Panc1 (cell line): ENCODE measurements around the gene EEF1AKMT1. TPM values are rescaled to one million over a fixed set of nuclear protein-coding genes. Genes with fewer than 3 reads are reported as not detected.
A peak's percentile ranks its signal among the peaks of the same experiment; 100 is the strongest.

ENCODE experiments used
- ATAC-seq: fragments of 200-7000 bp; cut with Tn5 transposase; 2 replicates; pipeline ENCODE4 v1.9.1; 2020; ENCODE audit warnings: mild to moderate bottlenecking, moderate library complexity
- BruUV-seq: library from RNA; stranded (reverse); fragments of 400-500 nt; replicated peaks from 2 replicates; lab custom pipeline; 2021; lab: Mats Ljungman, UMichigan
- CTCF ChIA-PET: fragments of 300-600 bp; sonication (Branson Sonifier 250); formaldehyde crosslinking; loops from one replicate; lab custom pipeline; 2022; ENCODE audit warnings: antibody characterized with exemption; lab: Charles Lee
- POLR2A ChIA-PET: fragments of 300-600 bp; sonication (Branson Sonifier 250); formaldehyde crosslinking; loops from one replicate; lab custom pipeline; 2022; ENCODE audit warnings: antibody characterized with exemption; lab: Charles Lee
- DNase-seq: peaks from one replicate; pipeline ENCODE4 v3.0.0-alpha.2; 2010; ENCODE audit warnings: low read depth, low spot score
- H3K27ac ChIP-seq: 2 replicates; pipeline ENCODE4 v1.5.1; 2011; ENCODE audit warnings: mild to moderate bottlenecking, low read length, inconsistent platforms
- H3K27me3 ChIP-seq: fragments of 200-500 bp; sonication (Bioruptor generic); 2 replicates; pipeline ENCODE4 v1.6.0; 2014; ENCODE audit warnings: low read length, inconsistent platforms; ENCODE audit not compliant: control insufficient read depth, insufficient read depth
- H3K36me3 ChIP-seq: fragments of 200-500 bp; sonication (Bioruptor generic); 2 replicates; pipeline ENCODE4 v1.5.1; 2014; ENCODE audit warnings: inconsistent platforms, mild to moderate bottlenecking, low read length, moderate library complexity; ENCODE audit not compliant: control insufficient read depth, insufficient read depth
- H3K4me1 ChIP-seq: 2 replicates; pipeline ENCODE4 v1.5.1; 2011; ENCODE audit warnings: inconsistent platforms, mild to moderate bottlenecking, low read length, moderate library complexity; ENCODE audit not compliant: control insufficient read depth, insufficient read depth
- H3K4me3 ChIP-seq, 2 experiments: 2 replicates each; pipeline ENCODE4 v1.5.1; 2011 to 2012; ENCODE audit warnings: low read depth in 2 of 2, low read length in 2 of 2, mild to moderate bottlenecking in 2 of 2, inconsistent platforms in 1 of 2, moderate library complexity in 1 of 2
- H3K9me3 ChIP-seq: fragments of 200-500 bp; sonication (Bioruptor generic); 2 replicates; pipeline ENCODE4 v1.5.1; 2014; ENCODE audit warnings: low read depth, mild to moderate bottlenecking, inconsistent platforms, low read length, moderate library complexity; ENCODE audit not compliant: control insufficient read depth, insufficient read depth
- POLR2AphosphoS5 ChIP-seq: IDR thresholded peaks from 2 replicates; pipeline ENCODE4 v1.6.1; 2012; ENCODE audit warnings: mild to moderate bottlenecking, low read depth, low read length, moderate library complexity
- SIN3A ChIP-seq: IDR thresholded peaks from 2 replicates; pipeline ENCODE4 v1.6.1; 2012; ENCODE audit warnings: low read depth, mild to moderate bottlenecking, low read length, moderate library complexity, borderline replicate concordance; ENCODE audit not compliant: insufficient read depth
- TCF7L2 ChIP-seq: IDR thresholded peaks from 2 replicates; pipeline ENCODE4 v1.6.1; 2011; ENCODE audit warnings: mild to moderate bottlenecking, low read depth, low read length, inconsistent platforms
- in situ Hi-C: cut with HindIII; loops from 2 replicates; pipeline ENCODE4 v1.10.0; 2016; ENCODE audit warnings: low sequenced_read_pairs, low pct_unique_long_range_greater_than_20kb
- intact Hi-C: fragments of 100-400 bp; cut with micrococcal nuclease; formaldehyde crosslinking; loops from one replicate; pipeline ENCODE4 v1.10.0; 2022; ENCODE audit not compliant: unreplicated experiment
- total RNA-seq: library from RNA; stranded (reverse); gene quantifications from one replicate; pipeline ENCODE4 v1.2.1, GENCODE V29; 2021; ENCODE audit not compliant: unreplicated experiment
- TF ChIP-seq, protein P1 (sequence below), 2 experiments: IDR thresholded peaks; 2 replicates each; pipeline ENCODE4 v1.6.1; 2011 to 2012; ENCODE audit warnings: low read depth in 2 of 2, control low read depth in 1 of 2, low read length in 1 of 2, mild to moderate bottlenecking in 1 of 2, moderate library complexity in 1 of 2; ENCODE audit not compliant: insufficient read depth in 1 of 2
- TF ChIP-seq, protein P2 (sequence below): fragments of 450-650 bp; IDR thresholded peaks from 2 replicates; pipeline ENCODE4 v1.5.1; 2017; ENCODE audit warnings: mild to moderate bottlenecking

Gene EEF1AKMT1
- total RNA-seq, 1 experiment from 2014 or later: 5.4 TPM

DNA sequence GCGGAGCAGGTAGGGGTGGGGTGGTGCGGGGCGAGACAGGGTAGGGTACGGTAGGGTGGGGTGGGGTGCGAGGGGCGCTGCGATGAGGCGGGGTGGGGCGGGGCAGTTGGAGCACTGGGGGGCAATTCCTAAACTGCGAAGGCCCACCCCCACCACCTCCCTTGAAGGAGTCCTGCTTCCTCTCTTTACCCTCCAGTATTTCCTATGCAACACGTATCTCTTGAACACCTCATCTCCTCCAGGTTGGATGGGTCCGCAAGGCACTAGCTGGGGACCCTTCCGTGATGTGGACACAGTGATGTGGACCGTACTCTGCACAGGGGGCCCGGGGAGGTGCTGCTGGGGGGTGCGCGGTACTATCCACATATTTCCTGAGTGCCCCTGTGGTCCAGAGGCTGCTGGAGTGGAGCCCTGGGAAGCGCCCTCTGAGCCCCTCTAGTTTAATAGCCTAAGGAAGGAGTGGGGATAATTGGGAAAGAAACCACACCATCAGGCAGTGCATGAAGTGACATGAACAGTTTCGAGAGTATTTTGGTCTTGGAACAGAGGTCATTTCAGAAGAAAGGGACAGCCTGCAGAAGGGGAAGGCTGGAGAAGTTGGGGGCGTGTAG lies 69.2 kb downstream of the EEF1AKMT1 start:
- CTCF ChIA-PET: no interaction called here
- in situ Hi-C loops (no loop called here), intact Hi-C loops (loop anchor here (5.0 kb wide), 1 partner anchor 207 kb away; no protein-coding TSS in a partner anchor)
- ATAC-seq (peak; percentile 25; the same call in 1 of the 2 replicates), DNase-seq (no peak)
- H3K4me3 ChIP-seq: 0 out of 4 replicates have a peak overlapping the region, but pooled peaks have one; percentile 7 to 14
- H3K36me3 ChIP-seq: no peaks in the 10 kb centered on the region
- H3K27ac ChIP-seq: no peak overlapping the region
- TF ChIP-seq TCF7L2 (no peak), POLR2AphosphoS5 (no peak), SIN3A (no peak)
- TF ChIP-seq, protein P1, sequence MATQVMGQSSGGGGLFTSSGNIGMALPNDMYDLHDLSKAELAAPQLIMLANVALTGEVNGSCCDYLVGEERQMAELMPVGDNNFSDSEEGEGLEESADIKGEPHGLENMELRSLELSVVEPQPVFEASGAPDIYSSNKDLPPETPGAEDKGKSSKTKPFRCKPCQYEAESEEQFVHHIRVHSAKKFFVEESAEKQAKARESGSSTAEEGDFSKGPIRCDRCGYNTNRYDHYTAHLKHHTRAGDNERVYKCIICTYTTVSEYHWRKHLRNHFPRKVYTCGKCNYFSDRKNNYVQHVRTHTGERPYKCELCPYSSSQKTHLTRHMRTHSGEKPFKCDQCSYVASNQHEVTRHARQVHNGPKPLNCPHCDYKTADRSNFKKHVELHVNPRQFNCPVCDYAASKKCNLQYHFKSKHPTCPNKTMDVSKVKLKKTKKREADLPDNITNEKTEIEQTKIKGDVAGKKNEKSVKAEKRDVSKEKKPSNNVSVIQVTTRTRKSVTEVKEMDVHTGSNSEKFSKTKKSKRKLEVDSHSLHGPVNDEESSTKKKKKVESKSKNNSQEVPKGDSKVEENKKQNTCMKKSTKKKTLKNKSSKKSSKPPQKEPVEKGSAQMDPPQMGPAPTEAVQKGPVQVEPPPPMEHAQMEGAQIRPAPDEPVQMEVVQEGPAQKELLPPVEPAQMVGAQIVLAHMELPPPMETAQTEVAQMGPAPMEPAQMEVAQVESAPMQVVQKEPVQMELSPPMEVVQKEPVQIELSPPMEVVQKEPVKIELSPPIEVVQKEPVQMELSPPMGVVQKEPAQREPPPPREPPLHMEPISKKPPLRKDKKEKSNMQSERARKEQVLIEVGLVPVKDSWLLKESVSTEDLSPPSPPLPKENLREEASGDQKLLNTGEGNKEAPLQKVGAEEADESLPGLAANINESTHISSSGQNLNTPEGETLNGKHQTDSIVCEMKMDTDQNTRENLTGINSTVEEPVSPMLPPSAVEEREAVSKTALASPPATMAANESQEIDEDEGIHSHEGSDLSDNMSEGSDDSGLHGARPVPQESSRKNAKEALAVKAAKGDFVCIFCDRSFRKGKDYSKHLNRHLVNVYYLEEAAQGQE (IDR thresholded peaks at IDR 0.05; ENCODE audit: insufficient read depth in 1 of 2, low read depth in 2 of 2, low read length in 1 of 2): no peak
- TF ChIP-seq, protein P2, sequence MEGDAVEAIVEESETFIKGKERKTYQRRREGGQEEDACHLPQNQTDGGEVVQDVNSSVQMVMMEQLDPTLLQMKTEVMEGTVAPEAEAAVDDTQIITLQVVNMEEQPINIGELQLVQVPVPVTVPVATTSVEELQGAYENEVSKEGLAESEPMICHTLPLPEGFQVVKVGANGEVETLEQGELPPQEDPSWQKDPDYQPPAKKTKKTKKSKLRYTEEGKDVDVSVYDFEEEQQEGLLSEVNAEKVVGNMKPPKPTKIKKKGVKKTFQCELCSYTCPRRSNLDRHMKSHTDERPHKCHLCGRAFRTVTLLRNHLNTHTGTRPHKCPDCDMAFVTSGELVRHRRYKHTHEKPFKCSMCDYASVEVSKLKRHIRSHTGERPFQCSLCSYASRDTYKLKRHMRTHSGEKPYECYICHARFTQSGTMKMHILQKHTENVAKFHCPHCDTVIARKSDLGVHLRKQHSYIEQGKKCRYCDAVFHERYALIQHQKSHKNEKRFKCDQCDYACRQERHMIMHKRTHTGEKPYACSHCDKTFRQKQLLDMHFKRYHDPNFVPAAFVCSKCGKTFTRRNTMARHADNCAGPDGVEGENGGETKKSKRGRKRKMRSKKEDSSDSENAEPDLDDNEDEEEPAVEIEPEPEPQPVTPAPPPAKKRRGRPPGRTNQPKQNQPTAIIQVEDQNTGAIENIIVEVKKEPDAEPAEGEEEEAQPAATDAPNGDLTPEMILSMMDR: no peak
- POLR2A ChIA-PET: no interaction called here
- no TSS peak for BruUV-seq
- peaks cover 3% of the 10 kb centered on the region; the same call in 1 of the 2 replicates for H3K27me3 ChIP-seq
- no peaks in the 10 kb centered on the region; the same call in 1 of the 2 replicates for H3K4me1 ChIP-seq
- H3K9me3 ChIP-seq: no peaks in the 10 kb centered on the region

DNA sequence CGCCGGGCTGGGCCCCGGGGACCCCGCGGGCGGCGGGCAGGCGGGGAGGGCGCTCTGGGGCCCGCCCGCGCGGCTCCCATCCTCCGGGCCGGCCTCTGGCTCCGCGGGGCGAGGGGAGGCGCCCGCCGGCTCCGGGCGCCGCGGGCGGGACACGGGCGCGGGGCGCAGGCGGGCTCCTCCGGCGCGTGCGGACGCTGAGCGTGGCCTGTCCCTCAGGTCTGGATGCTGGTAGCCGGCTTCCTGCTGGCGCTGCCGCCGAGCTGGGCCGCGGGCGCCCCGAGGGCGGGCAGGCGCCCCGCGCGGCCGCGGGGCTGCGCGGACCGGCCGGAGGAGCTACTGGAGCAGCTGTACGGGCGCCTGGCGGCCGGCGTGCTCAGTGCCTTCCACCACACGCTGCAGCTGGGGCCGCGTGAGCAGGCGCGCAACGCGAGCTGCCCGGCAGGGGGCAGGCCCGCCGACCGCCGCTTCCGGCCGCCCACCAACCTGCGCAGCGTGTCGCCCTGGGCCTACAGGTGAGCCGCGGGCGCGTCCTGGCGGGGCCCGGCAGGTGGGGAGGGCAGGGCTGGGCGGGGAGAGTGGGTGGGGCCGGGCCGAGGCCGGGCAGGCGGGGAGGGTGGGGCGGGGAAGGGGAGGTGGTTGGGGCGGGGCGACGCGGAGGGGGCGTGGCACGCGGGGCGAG lies 69.8 kb downstream of the EEF1AKMT1 start:
- no peaks in the 10 kb centered on the region for H3K36me3 ChIP-seq
- peak; percentile 94 for ATAC-seq
- peaks cover 3% of the 10 kb centered on the region; the same call in 1 of the 2 replicates for H3K27me3 ChIP-seq
- H3K27ac ChIP-seq: no peak overlapping the region
- BruUV-seq: no TSS peak
- H3K9me3 ChIP-seq: no peaks in the 10 kb centered on the region
- H3K4me1 ChIP-seq: no peaks in the 10 kb centered on the region; the same call in 1 of the 2 replicates
- POLR2A ChIA-PET: no interaction called here
- in situ Hi-C loops: no loop called here
- CTCF ChIA-PET: interaction anchor here (0.7 kb wide), 1 partner anchor 104 kb away, joined by 3 read pairs; no protein-coding TSS in a partner anchor
- no peak for DNase-seq
- intact Hi-C loops: loop anchor here (5.0 kb wide), 1 partner anchor 207 kb away; no protein-coding TSS in a partner anchor
- no peak for TF ChIP-seq SIN3A
- no peak for TF ChIP-seq TCF7L2
- TF ChIP-seq, protein P1 (IDR thresholded peaks at IDR 0.05; ENCODE audit: insufficient read depth in 1 of 2, low read depth in 2 of 2, low read length in 1 of 2): no peak
- TF ChIP-seq POLR2AphosphoS5: no peak
- TF ChIP-seq, protein P2: peak; percentile 53
- H3K4me3 ChIP-seq: peak overlapping the region; percentile 23 to 54; a peak in 3 of 4 replicates
